ENCODE results near the gene ASXL1.
"Not testable (repeated sequence)": the region's sequence is repeated elsewhere in the genome, so short reads cannot be mapped to it uniquely, and the experiment has no call there.

ASXL1 gene

GRCh38 chr20:32363492-32363891 is 5.4 kb downstream of the ASXL1 start:
- DNase-seq = no peak

GRCh38 chr20:32364554-32365208 is 6.5 kb downstream of the ASXL1 start:
- peak in 1 of 14 donors; percentile 22 for DNase-seq

- DNase-seq = peak in 1 of 14 donors; percentile 40
Measured at GRCh38 chr20:32365564-32365963, 7.4 kb downstream of the ASXL1 start.

- no peak for DNase-seq
Measured at GRCh38 chr20:32366380-32366779, 8.2 kb downstream of the ASXL1 start.

- no peak for DNase-seq
Measured at GRCh38 chr20:32368323-32368722, 10.2 kb downstream of the ASXL1 start.

- no peak for DNase-seq
Measured at GRCh38 chr20:32368925-32369324, 10.8 kb downstream of the ASXL1 start.

GRCh38 chr20:32370897-32371296 is 12.8 kb downstream of the ASXL1 start:
- no peak for DNase-seq

GRCh38 chr20:32378461-32378860 is 20.3 kb downstream of the ASXL1 start:
- no peak for DNase-seq

GRCh38 chr20:32380037-32380436 is 21.9 kb downstream of the ASXL1 start:
- not testable (repeated sequence) for DNase-seq

GRCh38 chr20:32380745-32381144 is 22.6 kb downstream of the ASXL1 start:
- DNase-seq = no peak

- peak in 1 of 14 donors; percentile 24 for DNase-seq
Measured at GRCh38 chr20:32382102-32382950, 24.2 kb downstream of the ASXL1 start.

GRCh38 chr20:32383441-32383840 is 25.3 kb downstream of the ASXL1 start:
- not testable (repeated sequence) for DNase-seq

- no peak for DNase-seq
Measured at GRCh38 chr20:32385541-32385940, 27.4 kb downstream of the ASXL1 start.

- DNase-seq = no peak
Measured at GRCh38 chr20:32386091-32386490, 28.0 kb downstream of the ASXL1 start.

- no peak for DNase-seq
Measured at GRCh38 chr20:32387252-32387651, 29.1 kb downstream of the ASXL1 start.

GRCh38 chr20:32391003-32391402 is 32.9 kb downstream of the ASXL1 start:
- DNase-seq = no peak

GRCh38 chr20:32395066-32395465 is 36.9 kb downstream of the ASXL1 start:
- DNase-seq = no peak

- no peak for DNase-seq
Measured at GRCh38 chr20:32396646-32397160, 38.6 kb downstream of the ASXL1 start.

GRCh38 chr20:32397567-32398084 is 39.5 kb downstream of the ASXL1 start:
- no peak for DNase-seq

GRCh38 chr20:32400476-32400875 is 42.3 kb downstream of the ASXL1 start:
- DNase-seq = no peak

GRCh38 chr20:32404017-32404416 is 45.9 kb downstream of the ASXL1 start:
- no peak for DNase-seq

GRCh38 chr20:32406701-32407100 is 48.6 kb downstream of the ASXL1 start:
- DNase-seq = no peak

- DNase-seq = not testable (repeated sequence)
Measured at GRCh38 chr20:32407131-32407750, 49.1 kb downstream of the ASXL1 start.

Measured in C1 segment of cervical spinal cord (tissue), 14 donors.